Suprapubic skin (tissue), 4 donors: Measurements from ENCODE around the gene TRIM39. TPM values are rescaled to one million over a fixed set of nuclear protein-coding genes. Genes with fewer than 3 reads are reported as not detected.

Source experiments
- DNase-seq, 2 donors: peaks; one replicate each; pipeline ENCODE4 v3.0.0-alpha.2; 2019; ENCODE audit warnings: low spot score in 2 of 2
- H3K27ac ChIP-seq: fragments of 200-600 bp; sonication (generic); one replicate; pipeline ENCODE4 v1.5.1; 2019
- H3K27me3 ChIP-seq: fragments of 200-600 bp; sonication (generic); one replicate; pipeline ENCODE4 v1.5.1; 2019
- H3K36me3 ChIP-seq: fragments of 200-600 bp; sonication (generic); one replicate; pipeline ENCODE4 v1.5.1; 2019
- H3K4me1 ChIP-seq: fragments of 200-600 bp; sonication (generic); one replicate; pipeline ENCODE4 v1.5.1; 2019
- H3K4me3 ChIP-seq: fragments of 200-600 bp; sonication (generic); one replicate; pipeline ENCODE4 v1.5.1; 2019; ENCODE audit warnings: mild to moderate bottlenecking
- H3K9me3 ChIP-seq: fragments of 200-600 bp; sonication (generic); one replicate; pipeline ENCODE4 v1.5.1; 2019
- EP300 ChIP-seq: sonication (generic); formaldehyde crosslinking; IDR thresholded peaks from one replicate; pipeline ENCODE4 v1.6.1; 2017; ENCODE audit warnings: antibody characterized with exemption
- POLR2A ChIP-seq, 2 donors: fragments of 450-650 bp; IDR thresholded peaks; one replicate each; pipeline ENCODE4 v1.6.1; 2017; ENCODE audit warnings: antibody characterized with exemption in 2 of 2, mild to moderate bottlenecking in 2 of 2, moderate library complexity in 2 of 2
- POLR2AphosphoS5 ChIP-seq, 3 donors: sonication (generic); formaldehyde crosslinking; IDR thresholded peaks; one replicate each; pipeline ENCODE4 v1.6.1; 2017; ENCODE audit warnings: antibody characterized with exemption in 3 of 3
- WGBS: methylation state at CpG from one replicate; pipeline ENCODE4 v1.1.5; 2018; 5-methylcytosine and 5-hydroxymethylcytosine counted together
- total RNA-seq, 4 donors: library from RNA; depleted of rRNA; stranded (reverse); fragments of >200 nt; gene quantifications; one replicate each; pipeline ENCODE4 v1.1.0, GENCODE V29; 2016
- TF ChIP-seq, protein P1 (sequence below), 2 donors: fragments of 200-600 bp in 1 of 2; fragments of 450-650 bp in 1 of 2; sonication (generic) in 1 of 2; IDR thresholded peaks; one replicate each; pipeline ENCODE4 v1.5.1; 2016 to 2019; ENCODE audit warnings: antibody characterized with exemption in 2 of 2, mild to moderate bottlenecking in 1 of 2, moderate library complexity in 1 of 2

The TRIM39 gene
- total RNA-seq, 4 donors from 2014 or later, result 6.6 to 17.8 (median 9.2) TPM

DNA sequence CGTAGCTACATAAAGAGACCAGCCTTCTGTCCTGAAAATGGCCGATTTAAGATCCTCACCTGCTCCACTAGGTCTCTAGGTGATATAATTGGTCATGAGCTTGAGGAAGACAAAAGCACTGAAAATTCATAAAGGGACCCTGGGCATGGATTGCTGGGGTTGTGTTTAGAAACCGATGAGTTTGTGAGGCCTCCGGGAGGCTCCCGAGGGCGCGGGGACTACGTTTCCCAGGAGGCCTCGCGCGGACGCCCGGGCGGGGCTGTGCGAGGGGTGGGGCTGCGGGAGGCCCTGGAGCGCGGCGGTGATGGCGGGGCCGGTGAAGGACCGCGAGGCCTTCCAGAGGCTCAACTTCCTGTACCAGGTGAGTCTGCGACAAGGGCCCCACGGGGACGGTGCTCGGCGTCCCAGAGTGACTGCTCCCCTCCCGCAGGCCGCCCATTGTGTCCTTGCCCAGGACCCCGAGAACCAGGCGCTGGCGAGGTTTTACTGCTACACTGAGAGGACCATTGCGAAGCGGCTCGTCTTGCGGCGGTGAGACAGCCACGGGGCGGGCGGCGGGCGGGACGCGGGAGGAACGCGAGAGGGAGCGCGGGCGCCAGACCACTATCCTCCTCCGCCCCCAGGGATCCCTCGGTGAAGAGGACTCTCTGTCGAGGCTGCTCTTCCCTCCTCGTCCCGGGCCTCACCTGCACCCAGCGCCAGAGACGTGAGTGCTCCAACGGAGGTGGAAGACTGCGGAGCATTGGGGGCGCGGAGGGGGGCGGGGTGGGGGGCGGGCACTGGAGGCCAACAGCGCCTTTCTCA lies 18.3 kb downstream of the TRIM39 start, which contains the start of gene RPP21:
RPP21 (plus strand) TSS at position 289 of the 804 bp plus-strand sequence; CDS start at position 305, 16 bp downstream.
- Histone ChIP-seq H3K9me3 (no peaks in the 10 kb centered on the region), H3K36me3 (peaks cover 34% of the 10 kb centered on the region), H3K27ac (peak within 1 kb of the TSS; percentile 77), H3K27me3 (no peaks in the 10 kb centered on the region), H3K4me3 (peak within 1 kb of the TSS; percentile 63), H3K4me1 (peaks cover 12% of the 10 kb centered on the region)
- peak; percentile 86 to 91 for DNase-seq
- 4% methylated on average over 33 of the region's 64 CpGs for WGBS
- TF ChIP-seq POLR2A (IDR thresholded peaks at IDR 0.05), result peak; percentile 46 to 58
- no peak for TF ChIP-seq EP300
- TF ChIP-seq POLR2AphosphoS5 (IDR thresholded peaks at IDR 0.05), result peak in 2 of 3 donors; percentile 53 to 59

DNA sequence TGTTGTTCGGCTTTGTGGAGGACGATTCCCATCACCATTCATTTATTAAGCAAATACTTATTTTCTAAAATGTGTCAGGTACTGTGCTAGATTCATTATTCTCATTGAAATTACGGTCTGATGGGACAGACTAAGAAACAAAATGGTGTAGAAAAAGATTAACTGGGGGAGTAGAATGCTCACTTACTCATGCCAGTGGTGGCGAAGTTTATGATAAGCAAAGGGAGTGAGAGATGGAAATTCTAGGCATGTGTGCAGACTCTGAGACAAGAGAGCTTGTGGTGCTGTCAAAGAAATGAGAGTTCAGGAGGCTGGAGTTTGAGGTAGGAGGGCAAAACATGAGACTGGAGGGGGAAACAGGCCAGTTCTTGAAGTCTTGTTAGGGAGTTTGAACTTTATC lies 19.1 kb downstream of the TRIM39 start:
- DNase-seq, result no peak
- Histone ChIP-seq H3K27me3 (no peaks in the 10 kb centered on the region), H3K27ac (no peak overlapping the region), H3K9me3 (no peaks in the 10 kb centered on the region), H3K4me3 (peak overlapping the region; percentile 63), H3K4me1 (peaks cover 12% of the 10 kb centered on the region), H3K36me3 (peaks cover 26% of the 10 kb centered on the region)
- 40% methylated on average over 4 of the region's 4 CpGs for WGBS
- TF ChIP-seq, protein P1, sequence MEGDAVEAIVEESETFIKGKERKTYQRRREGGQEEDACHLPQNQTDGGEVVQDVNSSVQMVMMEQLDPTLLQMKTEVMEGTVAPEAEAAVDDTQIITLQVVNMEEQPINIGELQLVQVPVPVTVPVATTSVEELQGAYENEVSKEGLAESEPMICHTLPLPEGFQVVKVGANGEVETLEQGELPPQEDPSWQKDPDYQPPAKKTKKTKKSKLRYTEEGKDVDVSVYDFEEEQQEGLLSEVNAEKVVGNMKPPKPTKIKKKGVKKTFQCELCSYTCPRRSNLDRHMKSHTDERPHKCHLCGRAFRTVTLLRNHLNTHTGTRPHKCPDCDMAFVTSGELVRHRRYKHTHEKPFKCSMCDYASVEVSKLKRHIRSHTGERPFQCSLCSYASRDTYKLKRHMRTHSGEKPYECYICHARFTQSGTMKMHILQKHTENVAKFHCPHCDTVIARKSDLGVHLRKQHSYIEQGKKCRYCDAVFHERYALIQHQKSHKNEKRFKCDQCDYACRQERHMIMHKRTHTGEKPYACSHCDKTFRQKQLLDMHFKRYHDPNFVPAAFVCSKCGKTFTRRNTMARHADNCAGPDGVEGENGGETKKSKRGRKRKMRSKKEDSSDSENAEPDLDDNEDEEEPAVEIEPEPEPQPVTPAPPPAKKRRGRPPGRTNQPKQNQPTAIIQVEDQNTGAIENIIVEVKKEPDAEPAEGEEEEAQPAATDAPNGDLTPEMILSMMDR (IDR thresholded peaks at IDR 0.05), result no peak
- TF ChIP-seq POLR2A (IDR thresholded peaks at IDR 0.05), result no peak
- no peak for TF ChIP-seq POLR2AphosphoS5 (IDR thresholded peaks at IDR 0.05)
- TF ChIP-seq EP300, result no peak

DNA sequence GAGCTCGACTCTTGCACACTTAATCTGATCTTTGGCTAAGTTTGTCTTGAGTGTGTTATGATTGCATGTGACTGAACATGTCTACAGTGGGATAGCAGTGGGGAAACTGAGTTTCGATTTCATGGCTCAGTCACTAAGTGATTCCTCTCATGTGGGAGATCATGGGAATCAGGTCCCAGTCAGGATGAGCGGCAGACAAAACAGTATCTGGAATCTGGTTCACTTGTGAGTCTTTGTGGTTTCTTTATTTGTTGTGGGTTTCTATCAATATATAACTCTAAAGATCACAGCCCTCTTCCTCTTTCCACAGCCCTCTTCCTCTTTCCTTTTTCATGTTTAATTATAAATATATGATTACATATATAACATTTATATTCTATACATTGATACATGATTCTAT lies 22.2 kb downstream of the TRIM39 start:
- Histone ChIP-seq H3K27me3 (peaks cover 3% of the 10 kb centered on the region), H3K27ac (no peak overlapping the region), H3K9me3 (no peaks in the 10 kb centered on the region), H3K36me3 (peaks cover 11% of the 10 kb centered on the region), H3K4me1 (peaks cover 12% of the 10 kb centered on the region), H3K4me3 (no peak overlapping the region)
- whole genome bisulfite sequencing, result 54% methylated on average over 3 of the region's 3 CpGs
- DNase-seq, result no peak
- TF ChIP-seq POLR2A (IDR thresholded peaks at IDR 0.05), result no peak
- TF ChIP-seq, protein P1 (IDR thresholded peaks at IDR 0.05), result no peak
- TF ChIP-seq POLR2AphosphoS5 (IDR thresholded peaks at IDR 0.05), result no peak
- TF ChIP-seq EP300, result no peak

DNA sequence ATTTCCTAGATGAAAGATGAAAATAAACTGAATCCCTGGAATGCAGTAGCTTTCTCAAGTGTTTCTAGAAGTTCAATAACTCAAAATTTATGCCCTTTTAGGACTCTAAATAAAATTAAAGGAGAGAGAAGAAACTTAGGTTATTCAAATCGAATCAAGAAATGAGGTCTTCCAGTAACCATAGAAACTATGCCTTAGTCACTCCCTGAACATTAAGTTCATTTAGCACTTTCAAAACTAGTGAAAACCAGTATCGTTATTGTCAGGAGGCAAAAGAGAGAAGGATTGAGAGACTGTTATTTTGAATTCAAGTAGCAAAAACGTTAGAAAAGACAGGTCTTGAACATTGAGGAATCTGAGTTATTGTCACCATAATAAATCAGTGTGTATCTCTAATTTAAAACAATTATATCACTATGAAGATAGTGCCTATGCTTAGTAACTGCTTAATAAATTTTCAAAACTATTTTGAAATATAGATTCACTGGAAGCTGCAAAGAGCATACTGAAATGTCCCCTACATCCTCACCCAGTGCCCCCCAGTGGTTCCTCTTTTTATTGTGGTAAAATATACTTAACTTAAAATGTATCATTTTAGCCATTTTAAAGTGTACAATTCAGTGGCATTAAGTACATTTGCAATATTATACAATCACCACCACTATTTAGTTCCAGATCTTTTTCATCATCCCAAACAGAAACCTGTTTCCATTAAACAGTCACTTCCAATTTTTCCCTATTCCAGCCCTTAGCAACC lies 22.9 kb downstream of the TRIM39 start:
- no peak overlapping the region for H3K27ac ChIP-seq
- peaks cover 9% of the 10 kb centered on the region for H3K27me3 ChIP-seq
- WGBS, result 58% methylated on average over 3 of the region's 3 CpGs
- peaks cover 11% of the 10 kb centered on the region for H3K4me1 ChIP-seq
- no peak overlapping the region for H3K4me3 ChIP-seq
- DNase-seq, result no peak
- no peak for TF ChIP-seq EP300
- TF ChIP-seq, protein P1 (IDR thresholded peaks at IDR 0.05), result no peak
- TF ChIP-seq POLR2A (IDR thresholded peaks at IDR 0.05), result no peak
- no peak for TF ChIP-seq POLR2AphosphoS5 (IDR thresholded peaks at IDR 0.05)
- peaks cover 11% of the 10 kb centered on the region for H3K36me3 ChIP-seq
- no peaks in the 10 kb centered on the region for H3K9me3 ChIP-seq

DNA sequence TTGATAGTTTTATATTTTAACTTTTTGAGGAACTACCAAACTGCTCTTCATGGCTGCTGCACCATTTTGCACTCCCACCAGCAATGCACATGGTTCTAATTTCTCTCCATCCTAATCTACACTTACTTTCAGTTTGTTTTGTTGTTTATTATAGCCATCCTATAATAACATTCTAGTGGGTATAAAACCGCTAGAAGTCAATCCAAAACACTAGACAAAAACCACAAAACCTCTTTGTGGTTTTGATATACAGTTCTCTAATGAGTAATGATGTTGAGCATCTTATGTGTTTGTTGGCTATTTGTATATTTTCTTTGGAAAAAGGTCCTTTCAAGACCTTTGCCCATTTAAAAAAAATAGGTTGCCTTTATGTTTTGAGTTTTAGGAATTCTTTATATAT lies 23.8 kb downstream of the TRIM39 start:
- H3K4me3 ChIP-seq, result no peak overlapping the region
- peaks cover 11% of the 10 kb centered on the region for H3K36me3 ChIP-seq
- DNase-seq, result no peak
- H3K4me1 ChIP-seq, result peaks cover 8% of the 10 kb centered on the region
- H3K9me3 ChIP-seq, result no peaks in the 10 kb centered on the region
- H3K27me3 ChIP-seq, result peaks cover 17% of the 10 kb centered on the region
- H3K27ac ChIP-seq, result no peak overlapping the region
- TF ChIP-seq POLR2AphosphoS5 (IDR thresholded peaks at IDR 0.05) (no peak), EP300 (no peak), POLR2A (IDR thresholded peaks at IDR 0.05) (no peak)
- TF ChIP-seq, protein P1 (IDR thresholded peaks at IDR 0.05), result no peak
- 49% methylated on average over 1 of the region's 1 CpG for WGBS
